ENCODE results near the gene PACS2.

The PACS2 gene

GRCh38 chr14:105389534-105389933 is 75.0 kb downstream of the PACS2 start:
- DNase-seq: no peak

- no peak for DNase-seq
These were observed 75.7 kb downstream of the PACS2 start for GRCh38 chr14:105389976-105390848.

GRCh38 chr14:105390849-105391500 is 76.4 kb downstream of the PACS2 start:
- DNase-seq: no peak

- no peak for DNase-seq
These were observed 77.0 kb downstream of the PACS2 start for GRCh38 chr14:105391541-105391940.

GRCh38 chr14:105392131-105393090 is 77.9 kb downstream of the PACS2 start:
- no peak for DNase-seq

GRCh38 chr14:105393151-105393550 is 78.6 kb downstream of the PACS2 start:
- DNase-seq: no peak

GRCh38 chr14:105394714-105395537 is 80.4 kb downstream of the PACS2 start:
- no peak for DNase-seq

- DNase-seq: no peak
These were observed 80.9 kb downstream of the PACS2 start for GRCh38 chr14:105395538-105395854.

GRCh38 chr14:105397350-105397931 is 82.9 kb downstream of the PACS2 start:
- DNase-seq: no peak

- DNase-seq: peak; percentile 25
These were observed 83.6 kb downstream of the PACS2 start, which contains the start of gene TEX22 for GRCh38 chr14:105398044-105398725. Gene TEX22 (plus strand): TSS chr14:105398538. CDS start chr14:105399341, 803 bp downstream.

GRCh38 chr14:105398726-105399465 is 84.3 kb downstream of the PACS2 start:
- DNase-seq: no peak

GRCh38 chr14:105399466-105399775 is 84.9 kb downstream of the PACS2 start:
- DNase-seq: no peak

GRCh38 chr14:105400016-105400415 is 85.5 kb downstream of the PACS2 start:
- DNase-seq: no peak

- DNase-seq: no peak
These were observed 87.2 kb downstream of the PACS2 start for GRCh38 chr14:105401699-105402098.

GRCh38 chr14:105408592-105408991 is 94.0 kb downstream of the PACS2 start:
- DNase-seq: no peak

GRCh38 chr14:105409364-105409763 is 94.8 kb downstream of the PACS2 start:
- DNase-seq: no peak

GRCh38 chr14:105410642-105411016 is 96.1 kb downstream of the PACS2 start:
- no peak for DNase-seq

- no peak for DNase-seq
These were observed 96.7 kb downstream of the PACS2 start for GRCh38 chr14:105411017-105411941.

GRCh38 chr14:105411985-105412770 is 97.6 kb downstream of the PACS2 start:
- no peak for DNase-seq
